GM10266 (cell line): ENCODE results near the gene PEPD.
"Not testable (repeated sequence)": the region's sequence is repeated elsewhere in the genome, so short reads cannot be mapped to it uniquely, and the experiment has no call there.

Experiments used
- DNase-seq: peaks from one replicate; pipeline ENCODE4 v3.0.0; 2012; ENCODE audit errors: extremely low spot score
- CTCF ChIP-seq: IDR thresholded peaks from 2 replicates; pipeline ENCODE4 v1.5.1; 2012; ENCODE audit warnings: mild to moderate bottlenecking, low read depth; ENCODE audit not compliant: control insufficient read depth, insufficient read depth; ENCODE audit errors: missing control alignments

PEPD gene

GRCh38 chr19:33559996-33560395 is 38.4 kb upstream of the PEPD start:
- TF ChIP-seq CTCF = no peak

GRCh38 chr19:33558856-33559255 is 37.3 kb upstream of the PEPD start:
- DNase-seq = no peak
- no peak for TF ChIP-seq CTCF

More at GRCh38 chr19:33559996-33560395, 38.4 kb upstream of the PEPD start:
- no peak for DNase-seq

- DNase-seq = no peak
- no peak for TF ChIP-seq CTCF
Measured at GRCh38 chr19:33558151-33558550, 36.6 kb upstream of the PEPD start.

- no peak for DNase-seq
- TF ChIP-seq CTCF = no peak
Measured at GRCh38 chr19:33557720-33558119, 36.1 kb upstream of the PEPD start.

- DNase-seq = no peak
- TF ChIP-seq CTCF = no peak
Measured at GRCh38 chr19:33557196-33557595, 35.6 kb upstream of the PEPD start.

GRCh38 chr19:33556261-33556660 is 34.7 kb upstream of the PEPD start:
- TF ChIP-seq CTCF = no peak
- DNase-seq = no peak

- DNase-seq = not testable (repeated sequence)
Measured at GRCh38 chr19:33555726-33556125, 34.1 kb upstream of the PEPD start.

- no peak for TF ChIP-seq CTCF
- no peak for DNase-seq
Measured at GRCh38 chr19:33554821-33555220, 33.2 kb upstream of the PEPD start.
